Measurements from ENCODE around the gene NPHP4.

DNA sequence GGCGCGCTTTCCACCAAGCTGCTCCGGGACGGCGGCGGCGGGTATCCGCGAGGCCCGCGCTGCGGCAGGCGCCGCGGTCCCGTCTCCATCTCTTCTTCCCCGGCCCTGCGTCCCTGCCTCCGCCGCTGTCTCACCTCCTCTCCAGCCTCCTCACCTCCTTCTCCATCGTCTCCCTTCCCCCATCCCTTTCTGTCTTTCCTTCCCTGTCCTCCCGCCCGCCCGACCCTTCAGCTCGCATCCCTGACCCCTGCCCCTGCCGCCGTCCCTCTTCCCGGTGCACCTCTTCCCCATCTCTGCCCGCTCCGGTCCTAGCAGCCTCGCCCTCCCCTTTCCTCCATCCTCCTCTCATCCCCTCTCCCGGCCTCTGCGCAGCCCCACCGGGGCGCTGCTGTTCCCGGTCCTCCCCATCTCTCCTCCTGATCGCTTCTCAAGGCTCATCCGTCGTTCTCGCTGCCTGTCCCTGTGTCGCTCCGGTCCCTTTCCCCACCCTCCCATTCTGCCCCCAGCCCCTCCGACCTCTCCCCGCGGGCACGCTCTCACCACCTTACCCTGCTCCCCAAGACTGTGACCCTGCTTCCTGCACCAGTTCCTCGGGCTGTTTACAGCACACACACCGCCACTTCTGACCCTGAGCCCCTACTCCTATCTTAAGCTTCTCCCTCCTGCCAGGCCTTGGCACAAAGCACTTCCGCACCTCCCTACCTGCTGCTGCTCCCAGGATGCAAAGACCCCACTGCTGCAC is 760 bp upstream of the NPHP4 start:
- TF ChIP-seq, protein P1, sequence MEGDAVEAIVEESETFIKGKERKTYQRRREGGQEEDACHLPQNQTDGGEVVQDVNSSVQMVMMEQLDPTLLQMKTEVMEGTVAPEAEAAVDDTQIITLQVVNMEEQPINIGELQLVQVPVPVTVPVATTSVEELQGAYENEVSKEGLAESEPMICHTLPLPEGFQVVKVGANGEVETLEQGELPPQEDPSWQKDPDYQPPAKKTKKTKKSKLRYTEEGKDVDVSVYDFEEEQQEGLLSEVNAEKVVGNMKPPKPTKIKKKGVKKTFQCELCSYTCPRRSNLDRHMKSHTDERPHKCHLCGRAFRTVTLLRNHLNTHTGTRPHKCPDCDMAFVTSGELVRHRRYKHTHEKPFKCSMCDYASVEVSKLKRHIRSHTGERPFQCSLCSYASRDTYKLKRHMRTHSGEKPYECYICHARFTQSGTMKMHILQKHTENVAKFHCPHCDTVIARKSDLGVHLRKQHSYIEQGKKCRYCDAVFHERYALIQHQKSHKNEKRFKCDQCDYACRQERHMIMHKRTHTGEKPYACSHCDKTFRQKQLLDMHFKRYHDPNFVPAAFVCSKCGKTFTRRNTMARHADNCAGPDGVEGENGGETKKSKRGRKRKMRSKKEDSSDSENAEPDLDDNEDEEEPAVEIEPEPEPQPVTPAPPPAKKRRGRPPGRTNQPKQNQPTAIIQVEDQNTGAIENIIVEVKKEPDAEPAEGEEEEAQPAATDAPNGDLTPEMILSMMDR (IDR thresholded peaks at IDR 0.05; ENCODE audit: low read length), result no peak
- TF ChIP-seq EZH2 (optimal IDR thresholded peaks at IDR 0.05; ENCODE audit: low read depth, low read length) (no peak), EZH2phosphoT487 (IDR thresholded peaks at IDR 0.05; ENCODE audit: low read length) (no peak)

Data from MM.1S (cell line).